ENCODE measurements around the gene CCL26.
"Not testable (repeated sequence)": the region's sequence is repeated elsewhere in the genome, so short reads cannot be mapped to it uniquely, and the experiment has no call there.

Gene CCL26

GRCh38 chr7:75739796-75740672, 32.0 kb downstream of the CCL26 start:
- DNase-seq (ENCODE audit: insufficient read length, low spot score), result no peak
- peak; percentile 88 for FAIRE-seq

- FAIRE-seq (peak; percentile 75), DNase-seq (ENCODE audit: insufficient read length, low spot score) (peak; percentile 96)
Measured at GRCh38 chr7:75738975-75739795, 32.8 kb downstream of the CCL26 start.

DNA sequence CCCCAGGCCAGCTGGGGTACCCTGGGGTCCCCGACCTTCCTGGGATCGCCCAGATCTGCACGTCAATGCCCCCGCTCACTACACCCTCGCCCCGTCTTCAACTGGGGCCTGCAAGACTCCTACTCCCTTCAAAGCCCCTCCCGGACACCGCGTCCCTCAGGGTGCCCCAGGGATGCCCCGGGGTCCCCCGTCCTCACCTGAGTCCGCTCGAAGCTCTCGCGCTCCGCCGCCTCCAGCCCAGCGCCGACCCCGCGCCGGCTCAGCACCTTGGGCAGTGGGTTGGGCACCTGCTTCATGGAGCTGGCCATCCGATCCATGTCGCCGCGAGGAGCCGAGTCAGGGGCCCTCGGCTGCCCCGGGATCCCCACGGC, 33.4 kb downstream of the CCL26 start, which contains the start of gene HIP1:
HIP1 (minus strand) TSS at position 338 of the 371 bp plus-strand sequence; CDS start at position 317, 21 bp downstream.
- DNase-seq (ENCODE audit: insufficient read length, low spot score) (no peak), FAIRE-seq (no peak)

GRCh38 chr7:75737856-75738603, 34.0 kb downstream of the CCL26 start:
- DNase-seq (ENCODE audit: insufficient read length, low spot score) (no peak), FAIRE-seq (no peak)

GRCh38 chr7:75735581-75736350, 36.2 kb downstream of the CCL26 start:
- DNase-seq (ENCODE audit: insufficient read length, low spot score) (no peak), FAIRE-seq (no peak)

GRCh38 chr7:75734586-75735458, 37.2 kb downstream of the CCL26 start:
- DNase-seq (ENCODE audit: insufficient read length, low spot score), result no peak
- no peak for FAIRE-seq

GRCh38 chr7:75732764-75733630, 39.0 kb downstream of the CCL26 start:
- FAIRE-seq (no peak), DNase-seq (ENCODE audit: insufficient read length, low spot score) (no peak)

DNA sequence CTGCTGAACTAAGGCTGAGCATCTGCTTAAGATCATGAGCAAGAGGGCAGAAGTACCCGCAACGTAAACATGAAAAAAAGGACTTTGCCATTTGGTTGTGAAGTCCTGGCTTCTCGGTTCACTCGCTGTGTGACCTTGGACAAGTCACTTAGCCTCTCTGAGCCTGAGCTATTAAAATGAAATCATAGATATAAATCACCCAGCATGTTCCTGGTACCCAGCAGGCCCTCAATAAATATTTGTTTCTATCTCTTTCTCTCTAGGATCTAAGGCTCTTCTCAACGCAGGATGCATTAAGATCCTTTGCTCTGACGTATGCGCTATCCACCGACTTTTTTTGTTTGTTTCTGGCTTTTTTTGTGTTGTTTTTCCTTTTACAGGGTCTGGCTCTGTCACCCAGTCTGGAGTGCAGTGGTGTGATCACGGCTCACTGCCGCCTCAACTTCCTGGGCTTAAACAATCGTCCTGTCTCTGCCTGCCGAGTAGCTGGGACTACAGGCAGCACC, 39.9 kb downstream of the CCL26 start:
- no peak for FAIRE-seq
- no peak for DNase-seq (ENCODE audit: insufficient read length, low spot score)

DNA sequence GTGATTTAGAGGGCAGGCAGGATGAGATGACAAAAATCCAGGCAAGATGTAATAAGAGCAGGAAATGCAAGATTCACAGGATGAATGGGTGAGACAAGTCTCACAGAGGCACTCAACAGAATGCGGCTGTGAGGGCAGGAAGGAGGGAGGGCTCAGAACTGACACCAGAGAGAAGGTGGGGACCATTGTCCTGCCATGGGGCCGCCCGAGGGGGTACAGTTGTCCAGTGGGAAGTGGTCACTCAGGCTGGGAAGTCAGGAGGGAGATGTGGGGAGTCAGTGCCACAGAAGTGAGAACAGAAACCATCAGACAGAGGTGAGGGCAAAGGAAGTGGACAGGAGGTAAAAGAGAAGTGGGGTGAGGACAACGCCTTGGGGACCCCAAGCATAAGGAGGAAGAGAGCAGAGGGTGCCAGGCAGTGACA, 42.1 kb downstream of the CCL26 start:
- no peak for FAIRE-seq
- no peak for DNase-seq (ENCODE audit: insufficient read length, low spot score)

DNA sequence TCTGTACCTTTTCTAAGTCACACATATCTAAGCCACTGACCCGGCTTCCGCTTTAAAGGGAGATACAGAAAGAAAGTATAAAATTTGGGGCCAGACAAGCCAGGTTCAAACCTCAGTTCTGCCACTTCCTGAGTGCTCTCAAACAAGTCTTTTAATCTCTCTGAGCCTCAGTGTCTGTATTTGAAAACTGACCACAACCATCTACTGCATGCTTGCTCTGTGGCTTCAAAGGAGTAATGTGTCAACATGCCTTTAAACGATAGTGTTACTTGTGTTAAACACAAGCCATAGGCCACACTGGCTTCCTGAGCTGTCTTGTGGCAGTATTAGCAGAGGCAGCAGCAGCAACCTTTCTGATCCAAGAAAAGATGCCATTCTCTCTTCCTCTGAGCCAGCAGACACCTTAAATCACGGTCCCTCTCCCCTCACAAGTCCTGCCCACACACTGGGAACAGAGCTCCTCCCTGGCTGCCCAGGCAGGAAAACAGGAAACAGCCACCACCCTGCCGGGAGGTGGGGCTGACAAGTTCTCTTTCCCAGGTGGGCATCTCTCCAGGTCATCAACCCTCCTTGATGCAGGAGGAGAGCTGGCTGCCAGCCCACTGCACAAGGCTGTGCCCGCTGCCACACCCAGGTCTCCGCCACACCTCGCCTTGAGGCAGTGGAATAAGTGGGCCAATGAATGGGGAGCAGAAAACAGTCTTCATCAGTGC, 44.0 kb downstream of the CCL26 start:
- no peak for FAIRE-seq
- no peak for DNase-seq (ENCODE audit: insufficient read length, low spot score)

GRCh38 chr7:75727351-75727750, 44.7 kb downstream of the CCL26 start:
- DNase-seq (ENCODE audit: insufficient read length, low spot score); FAIRE-seq: not testable (repeated sequence)

DNA sequence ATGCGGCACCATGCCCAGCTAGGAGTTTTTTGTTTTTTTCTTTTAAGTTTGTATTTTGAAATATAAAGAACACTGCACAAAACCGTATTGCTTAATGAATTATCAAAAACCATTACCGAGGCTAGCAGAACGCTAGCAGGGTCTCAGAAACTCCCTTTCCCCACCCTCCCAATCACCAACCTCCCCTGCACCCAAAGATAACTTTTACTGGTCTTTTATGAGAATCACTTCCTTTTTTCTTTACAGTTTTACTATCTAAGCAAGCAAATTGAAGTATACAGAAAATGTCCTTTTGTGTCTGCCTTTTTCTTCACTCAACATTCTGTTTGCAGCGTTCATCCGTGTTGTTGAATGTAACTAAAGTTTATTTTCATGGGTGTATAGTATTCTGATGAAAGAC, 46.7 kb downstream of the CCL26 start:
- DNase-seq (ENCODE audit: insufficient read length, low spot score) (no peak), FAIRE-seq (no peak)

DNA sequence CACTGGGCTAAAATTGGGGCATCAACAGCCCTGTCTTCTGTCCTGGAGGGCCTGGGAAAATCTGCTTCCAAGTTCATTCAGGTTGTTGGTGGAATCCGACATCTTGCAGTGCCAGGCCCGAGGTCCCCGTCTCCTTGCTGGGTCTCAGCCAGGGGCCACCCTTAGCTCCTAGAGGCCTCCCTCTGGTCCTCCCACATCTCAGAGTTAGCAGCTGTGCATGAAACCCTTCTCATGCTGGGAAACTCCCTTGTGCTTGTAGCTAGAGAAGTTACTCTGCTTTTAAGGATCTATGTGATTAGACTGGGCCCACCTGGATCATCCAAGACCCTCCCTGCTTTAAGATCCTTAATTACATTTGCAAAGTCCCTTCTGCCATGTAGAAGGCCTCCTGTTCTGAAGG, 48.6 kb downstream of the CCL26 start:
- no peak for FAIRE-seq
- DNase-seq (ENCODE audit: insufficient read length, low spot score), result no peak

DNA sequence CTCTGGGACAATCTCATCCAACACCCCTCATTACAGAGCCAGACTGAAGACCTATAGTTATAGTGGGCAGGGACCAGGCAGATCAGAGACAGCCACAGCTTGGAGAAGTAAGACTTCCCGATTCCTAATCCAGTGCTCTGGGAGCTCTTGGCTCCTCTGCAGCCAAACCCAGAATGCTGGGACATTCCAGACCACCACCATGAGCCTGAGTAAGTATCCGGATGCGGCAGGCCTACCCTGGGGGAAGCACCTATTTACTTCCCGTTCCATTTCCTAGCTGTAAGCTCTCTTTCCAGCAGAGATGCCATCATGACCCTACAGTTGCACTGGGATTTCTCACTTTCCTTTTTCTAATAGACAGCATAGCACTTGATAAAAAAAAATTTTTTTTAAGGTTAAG, 49.6 kb downstream of the CCL26 start:
- no peak for FAIRE-seq
- DNase-seq (ENCODE audit: insufficient read length, low spot score), result no peak

DNA sequence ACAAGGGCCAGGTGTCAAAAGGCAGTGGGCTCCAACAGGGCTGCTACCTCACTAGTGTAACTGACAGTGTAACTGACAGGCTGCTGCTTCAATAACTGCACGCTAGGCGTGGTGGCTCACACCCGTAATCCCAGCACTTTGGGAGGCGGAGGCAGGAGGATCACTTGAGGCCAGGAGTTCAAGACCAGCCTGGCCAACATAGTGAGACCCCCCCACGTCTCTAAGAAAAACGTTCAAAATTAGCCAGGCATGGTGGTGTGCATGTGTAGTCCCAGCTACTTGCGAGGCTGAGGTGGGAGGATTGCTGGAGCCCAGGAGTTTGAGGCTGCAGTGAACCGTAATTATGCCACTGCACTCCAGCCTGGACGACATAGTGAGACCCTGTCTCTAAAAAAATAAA, 50.1 kb downstream of the CCL26 start:
- not testable (repeated sequence) for FAIRE-seq; DNase-seq (ENCODE audit: insufficient read length, low spot score)

- FAIRE-seq (no peak), DNase-seq (ENCODE audit: insufficient read length, low spot score) (no peak)
Measured at GRCh38 chr7:75721426-75721825, 50.6 kb downstream of the CCL26 start.

- DNase-seq (ENCODE audit: insufficient read length, low spot score), result no peak
- no peak for FAIRE-seq
Measured at GRCh38 chr7:75719626-75720025, 52.4 kb downstream of the CCL26 start.
